ENCODE measurements around the gene COL27A1. TPM values are rescaled to one million over a fixed set of nuclear protein-coding genes. Genes with fewer than 3 reads are reported as not detected.
"Not testable (repeated sequence)": the region's sequence is repeated elsewhere in the genome, so short reads cannot be mapped to it uniquely, and the experiment has no call there.

The COL27A1 gene
- total RNA-seq, 1 donor from 2014 or later: 65.1 TPM

DNA sequence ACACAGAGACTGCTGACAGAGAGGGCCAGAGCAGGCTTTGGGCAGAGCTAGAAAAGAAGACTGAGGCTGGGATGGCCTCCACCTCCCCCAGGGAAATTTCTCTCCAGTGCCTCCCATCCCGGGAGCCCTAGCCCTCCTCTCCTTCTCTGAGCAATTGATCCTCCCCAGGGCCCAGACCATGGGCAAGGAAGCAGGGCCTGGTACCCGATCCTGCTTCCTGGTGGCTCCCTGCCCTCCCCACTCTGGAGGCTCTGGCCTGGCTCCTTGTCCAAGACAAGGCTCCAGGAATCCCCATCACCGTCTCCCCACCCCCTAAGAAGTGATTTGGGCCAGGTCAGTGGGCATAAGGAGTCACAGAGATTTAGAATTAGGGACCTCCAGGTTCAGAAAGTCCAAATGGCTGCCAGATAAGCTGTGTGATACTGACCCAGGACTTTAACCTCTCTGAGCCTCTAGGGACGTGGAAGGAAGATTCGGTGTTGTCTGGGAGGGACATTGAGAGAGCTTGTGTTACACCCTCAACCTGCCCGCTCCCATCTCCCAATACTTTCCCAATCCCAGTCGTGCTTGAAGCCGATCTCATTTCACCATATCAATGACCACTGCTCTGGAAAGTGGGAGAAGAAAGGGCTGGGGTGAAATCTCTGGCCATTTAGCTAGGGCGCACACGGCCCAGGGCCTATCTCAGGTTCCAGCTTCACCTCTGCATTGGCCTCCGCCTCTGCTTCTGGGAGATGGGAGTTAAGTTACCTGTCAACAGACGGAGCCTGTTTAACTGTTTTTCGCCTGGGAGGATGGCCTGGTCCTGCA lies 30.5 kb upstream of the COL27A1 start:
- peaks cover 28% of the 10 kb centered on the region for H3K4me1 Mint-ChIP-seq (ENCODE audit: unreplicated experiment)

DNA sequence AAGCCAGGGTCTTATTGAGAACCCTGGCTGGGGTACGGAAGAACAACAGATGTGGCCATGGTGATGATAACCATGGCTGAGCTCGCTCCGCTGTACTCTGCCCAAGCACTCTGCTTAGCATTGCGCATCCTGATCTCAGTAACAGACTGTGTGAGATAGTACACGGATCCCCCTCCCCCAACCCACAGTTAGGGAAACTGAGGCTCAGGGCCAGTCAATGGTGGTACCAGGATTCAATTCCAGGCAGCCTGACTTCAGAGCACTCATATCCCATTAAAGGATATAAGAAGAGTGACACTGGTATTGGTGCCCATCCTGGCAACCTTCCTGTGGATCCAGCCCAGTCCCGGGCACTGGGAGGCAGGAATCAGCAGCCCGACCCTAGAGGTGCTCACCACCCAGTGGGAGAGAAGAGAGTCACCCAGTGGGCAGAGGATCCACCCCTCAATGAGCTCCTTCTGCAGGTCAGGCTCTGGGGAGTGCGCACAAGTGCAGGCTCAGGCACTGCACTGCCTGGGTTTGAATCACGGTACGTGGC lies 29.8 kb upstream of the COL27A1 start:
- Mint-ChIP-seq H3K36me3 (no peaks in the 10 kb centered on the region), H3K4me3 (no peak overlapping the region), H3K27me3 (peaks cover 7% of the 10 kb centered on the region), H3K4me1 (ENCODE audit: unreplicated experiment) (peaks cover 22% of the 10 kb centered on the region), H3K9me3 (no peaks in the 10 kb centered on the region), H3K27ac (no peak overlapping the region)
- no peak for DNase-seq (ENCODE audit: extremely low spot score, unreplicated experiment)
- TF ChIP-seq, protein P1, sequence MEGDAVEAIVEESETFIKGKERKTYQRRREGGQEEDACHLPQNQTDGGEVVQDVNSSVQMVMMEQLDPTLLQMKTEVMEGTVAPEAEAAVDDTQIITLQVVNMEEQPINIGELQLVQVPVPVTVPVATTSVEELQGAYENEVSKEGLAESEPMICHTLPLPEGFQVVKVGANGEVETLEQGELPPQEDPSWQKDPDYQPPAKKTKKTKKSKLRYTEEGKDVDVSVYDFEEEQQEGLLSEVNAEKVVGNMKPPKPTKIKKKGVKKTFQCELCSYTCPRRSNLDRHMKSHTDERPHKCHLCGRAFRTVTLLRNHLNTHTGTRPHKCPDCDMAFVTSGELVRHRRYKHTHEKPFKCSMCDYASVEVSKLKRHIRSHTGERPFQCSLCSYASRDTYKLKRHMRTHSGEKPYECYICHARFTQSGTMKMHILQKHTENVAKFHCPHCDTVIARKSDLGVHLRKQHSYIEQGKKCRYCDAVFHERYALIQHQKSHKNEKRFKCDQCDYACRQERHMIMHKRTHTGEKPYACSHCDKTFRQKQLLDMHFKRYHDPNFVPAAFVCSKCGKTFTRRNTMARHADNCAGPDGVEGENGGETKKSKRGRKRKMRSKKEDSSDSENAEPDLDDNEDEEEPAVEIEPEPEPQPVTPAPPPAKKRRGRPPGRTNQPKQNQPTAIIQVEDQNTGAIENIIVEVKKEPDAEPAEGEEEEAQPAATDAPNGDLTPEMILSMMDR (conservative IDR thresholded peaks at IDR 0.05): no peak

More for the DNA sequence above, 30.5 kb upstream of the COL27A1 start:
- Mint-ChIP-seq H3K9me3 (no peaks in the 10 kb centered on the region), H3K27ac (no peak overlapping the region), H3K27me3 (peaks cover 4% of the 10 kb centered on the region), H3K4me3 (peak overlapping the region; percentile 32), H3K36me3 (no peaks in the 10 kb centered on the region)
- DNase-seq (ENCODE audit: extremely low spot score, unreplicated experiment): no peak
- TF ChIP-seq, protein P1 (conservative IDR thresholded peaks at IDR 0.05): no peak

DNA sequence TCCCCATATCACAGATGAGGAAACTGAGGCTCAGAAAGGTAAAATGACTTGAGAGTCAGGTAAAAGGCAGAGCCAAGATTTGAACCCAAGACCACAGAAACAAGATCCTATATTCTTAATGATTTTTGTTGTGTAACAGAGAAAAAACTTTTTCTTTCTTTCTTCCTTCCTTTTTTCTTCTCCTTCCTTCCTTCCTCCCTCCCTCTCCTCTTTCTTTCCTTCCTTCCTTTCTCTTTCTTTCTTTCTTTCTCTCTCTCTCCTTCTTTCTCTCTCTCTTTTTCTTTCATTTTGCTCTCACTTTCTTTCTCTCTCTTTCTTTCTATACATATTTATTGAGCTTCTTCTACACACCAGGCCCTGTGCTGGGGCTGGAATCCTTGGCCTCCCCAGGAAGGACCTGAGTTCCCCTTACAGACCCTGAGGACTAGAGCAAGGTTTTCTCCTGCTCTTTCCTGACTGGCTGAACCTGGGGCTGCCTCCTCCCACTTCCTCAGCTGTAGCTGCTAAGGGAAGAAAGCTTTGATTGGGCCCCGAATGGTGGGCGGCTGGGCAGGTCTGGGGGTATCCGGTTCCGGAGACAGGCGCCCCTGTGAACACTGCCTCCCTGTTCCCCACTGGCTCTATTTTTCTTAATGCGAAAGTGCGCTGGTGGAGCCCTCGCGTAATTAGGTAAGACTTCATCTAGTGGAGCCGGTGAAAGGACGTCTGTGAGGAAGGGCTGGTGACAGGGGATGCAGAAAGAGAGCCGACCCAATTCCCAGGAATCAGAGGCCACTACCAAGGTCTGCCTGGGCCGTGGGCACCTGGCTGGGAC lies 28.9 kb upstream of the COL27A1 start:
- Mint-ChIP-seq H3K36me3 (no peaks in the 10 kb centered on the region), H3K27me3 (peaks cover 10% of the 10 kb centered on the region), H3K27ac (no peak overlapping the region), H3K4me3 (no peak overlapping the region), H3K9me3 (no peaks in the 10 kb centered on the region), H3K4me1 (ENCODE audit: unreplicated experiment) (peaks cover 19% of the 10 kb centered on the region)
- DNase-seq (ENCODE audit: extremely low spot score, unreplicated experiment): no peak
- TF ChIP-seq, protein P1 (conservative IDR thresholded peaks at IDR 0.05): no peak

DNA sequence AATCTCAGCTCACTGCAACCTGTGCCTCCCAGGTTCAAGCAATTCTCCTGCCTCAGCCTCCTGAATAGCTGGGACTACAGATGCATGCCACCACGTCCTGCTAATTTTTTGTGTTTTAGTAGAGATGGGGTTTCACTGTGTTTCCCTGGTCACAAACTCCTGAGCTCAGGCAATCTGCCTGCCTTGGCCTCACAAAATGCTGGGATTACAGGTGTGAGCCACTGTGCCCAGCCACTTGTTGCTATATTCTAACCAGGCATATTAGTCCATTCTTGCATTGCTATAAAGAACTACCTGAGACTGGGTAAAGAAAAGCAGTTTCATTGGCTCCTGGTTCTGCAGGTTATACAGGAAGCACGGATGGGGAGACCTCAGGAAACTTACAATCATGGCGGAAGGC lies 26.6 kb upstream of the COL27A1 start:
- peaks cover 14% of the 10 kb centered on the region for H3K27me3 Mint-ChIP-seq
- H3K4me1 Mint-ChIP-seq (ENCODE audit: unreplicated experiment): peaks cover 14% of the 10 kb centered on the region

DNA sequence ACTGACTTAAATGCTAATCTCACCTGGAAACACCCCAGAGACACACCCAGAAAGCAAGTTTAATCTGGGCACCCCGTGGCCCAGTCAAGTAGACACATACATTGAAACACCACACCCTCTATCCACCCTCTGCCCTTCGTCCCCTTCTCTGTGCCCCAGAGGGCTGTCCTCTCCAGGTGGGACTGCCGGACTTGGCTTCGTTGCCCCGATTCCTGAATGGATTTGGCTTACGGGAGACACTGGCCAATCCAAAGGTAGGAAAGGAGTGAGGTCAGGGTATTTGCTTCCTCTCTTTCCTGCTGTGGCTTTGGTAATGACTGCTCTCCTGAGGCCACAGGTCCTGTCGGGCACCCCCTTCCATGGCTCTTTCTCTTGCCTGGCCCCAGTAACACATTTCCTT lies 25.2 kb upstream of the COL27A1 start:
- no peaks in the 10 kb centered on the region for H3K9me3 Mint-ChIP-seq
- peaks cover 4% of the 10 kb centered on the region for H3K4me1 Mint-ChIP-seq (ENCODE audit: unreplicated experiment)
- TF ChIP-seq, protein P1 (conservative IDR thresholded peaks at IDR 0.05): no peak
- H3K27ac Mint-ChIP-seq: no peak overlapping the region
- H3K36me3 Mint-ChIP-seq: no peaks in the 10 kb centered on the region
- DNase-seq (ENCODE audit: extremely low spot score, unreplicated experiment): no peak
- peaks cover 17% of the 10 kb centered on the region for H3K27me3 Mint-ChIP-seq
- H3K4me3 Mint-ChIP-seq: no peak overlapping the region

More for the DNA sequence above, 26.6 kb upstream of the COL27A1 start:
- not testable (repeated sequence) for H3K9me3 Mint-ChIP-seq; H3K27ac Mint-ChIP-seq; H3K4me3 Mint-ChIP-seq; H3K36me3 Mint-ChIP-seq; DNase-seq (ENCODE audit: extremely low spot score, unreplicated experiment)

Measured in type B pancreatic cell (in vitro differentiated cells).